Brain microvascular endothelial cell (primary cell): ENCODE measurements around the gene SLC44A1.

ENCODE experiments used
- DNase-seq: peaks from one replicate; pipeline ENCODE4 v3.0.0-alpha.2; 2020
- H3K27ac ChIP-seq: fragments of 250-450 bp; sonication (Bioruptor Pico); 2 replicates; pipeline ENCODE4 v1.5.1; 2020; ENCODE audit warnings: mild to moderate bottlenecking, moderate library complexity
- H3K27me3 ChIP-seq: fragments of 250-450 bp; sonication (Bioruptor Pico); replicated peaks from 2 replicates; pipeline ENCODE4 v1.5.1; 2020; ENCODE audit warnings: mild to moderate bottlenecking
- H3K36me3 ChIP-seq: fragments of 250-450 bp; sonication (Bioruptor Pico); replicated peaks from 2 replicates; pipeline ENCODE4 v1.5.1; 2020; ENCODE audit warnings: mild to moderate bottlenecking
- H3K4me3 ChIP-seq: 2 replicates; pipeline ENCODE4 v1.5.1; 2011; ENCODE audit warnings: low read depth, mild to moderate bottlenecking, control low read depth, low read length, moderate library complexity
- in situ Hi-C: cut with HindIII; loops from 2 replicates; pipeline ENCODE4 v1.10.0; 2017; ENCODE audit warnings: low sequenced_read_pairs, low pct_ligation_motif_present
- TF ChIP-seq, protein P1 (sequence below): IDR thresholded peaks from 2 replicates; pipeline ENCODE4 v1.5.1; 2011; ENCODE audit warnings: low read depth, mild to moderate bottlenecking, moderate library complexity, low read length, control low read depth, inconsistent platforms; ENCODE audit errors: missing control alignments

The SLC44A1 gene

DNA sequence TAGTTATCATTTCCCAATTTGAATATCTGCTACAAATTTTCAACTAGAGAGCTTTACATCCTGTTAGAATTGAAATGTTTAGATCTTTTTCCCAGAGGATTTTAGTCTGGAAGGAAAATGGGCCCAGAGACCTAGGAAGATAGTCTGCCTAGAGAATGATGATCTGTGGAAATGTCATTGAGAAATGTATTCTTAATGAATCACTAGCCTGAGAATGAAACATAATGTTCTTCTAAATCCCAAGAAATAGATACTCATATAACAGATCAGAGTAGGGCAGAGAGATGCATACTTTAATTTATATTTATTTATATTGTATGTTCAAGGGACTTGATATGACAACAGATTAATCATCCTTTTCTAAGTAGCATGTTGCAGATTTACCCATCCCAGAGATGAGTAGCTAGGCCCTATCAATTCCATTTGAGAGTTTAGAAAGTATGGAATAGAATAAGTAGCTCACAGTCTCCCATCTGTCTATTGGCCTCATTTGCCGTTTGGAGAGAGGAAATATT is 25.1 kb upstream of the SLC44A1 start:
- Histone ChIP-seq H3K27ac (no peak overlapping the region), H3K27me3 (no peaks in the 10 kb centered on the region), H3K4me3 (no peak overlapping the region), H3K36me3 (no peaks in the 10 kb centered on the region)
- DNase-seq = no peak
- TF ChIP-seq, protein P1, sequence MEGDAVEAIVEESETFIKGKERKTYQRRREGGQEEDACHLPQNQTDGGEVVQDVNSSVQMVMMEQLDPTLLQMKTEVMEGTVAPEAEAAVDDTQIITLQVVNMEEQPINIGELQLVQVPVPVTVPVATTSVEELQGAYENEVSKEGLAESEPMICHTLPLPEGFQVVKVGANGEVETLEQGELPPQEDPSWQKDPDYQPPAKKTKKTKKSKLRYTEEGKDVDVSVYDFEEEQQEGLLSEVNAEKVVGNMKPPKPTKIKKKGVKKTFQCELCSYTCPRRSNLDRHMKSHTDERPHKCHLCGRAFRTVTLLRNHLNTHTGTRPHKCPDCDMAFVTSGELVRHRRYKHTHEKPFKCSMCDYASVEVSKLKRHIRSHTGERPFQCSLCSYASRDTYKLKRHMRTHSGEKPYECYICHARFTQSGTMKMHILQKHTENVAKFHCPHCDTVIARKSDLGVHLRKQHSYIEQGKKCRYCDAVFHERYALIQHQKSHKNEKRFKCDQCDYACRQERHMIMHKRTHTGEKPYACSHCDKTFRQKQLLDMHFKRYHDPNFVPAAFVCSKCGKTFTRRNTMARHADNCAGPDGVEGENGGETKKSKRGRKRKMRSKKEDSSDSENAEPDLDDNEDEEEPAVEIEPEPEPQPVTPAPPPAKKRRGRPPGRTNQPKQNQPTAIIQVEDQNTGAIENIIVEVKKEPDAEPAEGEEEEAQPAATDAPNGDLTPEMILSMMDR = no peak
- in situ Hi-C loops = no loop called here

DNA sequence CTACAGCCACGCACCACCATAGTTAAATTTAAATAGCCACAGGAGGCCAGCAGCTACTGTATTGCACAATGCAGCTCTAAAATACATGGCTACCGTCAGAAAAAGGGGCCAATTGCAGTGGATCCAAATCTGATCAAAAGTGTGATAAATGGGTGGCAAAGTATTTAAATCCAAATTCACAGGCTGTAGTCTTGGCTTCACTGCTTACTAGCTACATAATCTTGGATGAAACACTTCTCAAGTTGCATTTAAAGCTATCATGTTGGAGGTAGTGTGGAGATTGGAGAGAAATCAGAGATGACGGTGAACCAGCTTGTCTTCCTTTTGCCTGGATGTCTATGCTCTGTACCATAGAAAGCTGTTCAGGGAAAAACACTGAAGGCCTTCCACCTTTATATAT is 24.0 kb upstream of the SLC44A1 start:
- in situ Hi-C loops = no loop called here
- no peak overlapping the region for H3K27ac ChIP-seq
- H3K4me3 ChIP-seq = no peak overlapping the region
- no peaks in the 10 kb centered on the region for H3K27me3 ChIP-seq
- TF ChIP-seq, protein P1 = no peak
- no peaks in the 10 kb centered on the region for H3K36me3 ChIP-seq
- DNase-seq = no peak

DNA sequence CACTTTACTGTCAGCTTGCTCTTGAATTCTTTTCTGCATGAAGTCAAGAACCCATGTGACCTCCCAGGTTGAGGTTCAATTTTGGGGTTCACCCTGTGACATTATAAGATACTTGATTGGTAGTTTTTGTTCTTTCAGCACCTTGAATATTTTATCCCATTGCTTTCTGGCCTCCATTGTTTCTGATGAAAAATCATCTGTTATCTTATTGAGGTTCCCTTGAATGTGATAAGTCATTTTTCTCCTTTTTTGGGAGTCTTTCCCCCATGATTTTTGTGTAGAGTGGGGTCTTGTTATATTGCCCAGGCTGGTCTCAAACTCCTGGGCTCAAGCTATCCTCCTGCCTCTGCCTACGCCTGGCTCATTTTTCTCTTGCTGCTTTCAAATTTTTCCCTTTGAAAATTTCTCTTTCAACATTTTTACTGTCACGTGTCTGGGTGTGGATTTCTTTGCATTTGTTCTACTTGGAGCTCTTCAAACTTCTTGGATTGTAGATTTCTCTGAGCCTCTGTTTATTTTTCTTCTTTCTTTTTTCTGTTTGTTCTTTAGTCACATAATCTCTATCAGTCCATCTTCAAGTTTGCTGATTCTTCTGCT is 20.8 kb upstream of the SLC44A1 start:
- H3K27ac ChIP-seq = no peak overlapping the region
- no peak for DNase-seq
- no peaks in the 10 kb centered on the region for H3K36me3 ChIP-seq
- in situ Hi-C loops = no loop called here
- no peak overlapping the region for H3K4me3 ChIP-seq
- TF ChIP-seq, protein P1 = no peak
- H3K27me3 ChIP-seq = no peaks in the 10 kb centered on the region

DNA sequence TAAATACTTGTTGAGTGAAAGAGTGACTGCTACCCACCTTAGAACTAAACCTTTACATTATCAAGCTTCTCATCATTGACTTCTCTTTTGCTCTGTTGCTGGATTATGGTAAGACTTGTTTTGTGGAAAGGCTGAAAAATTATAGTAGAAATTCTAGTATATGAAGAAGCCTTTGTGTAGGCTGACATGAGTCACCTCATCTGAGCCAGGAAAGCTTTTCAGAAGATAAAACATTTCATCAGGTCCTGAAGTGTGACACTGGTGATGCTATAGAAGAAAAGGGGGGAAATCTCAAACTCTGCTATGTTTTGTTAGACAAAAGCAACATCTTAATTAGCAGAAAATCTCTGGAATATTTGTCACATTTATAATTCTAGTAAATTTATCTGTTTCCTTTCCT is 18.4 kb upstream of the SLC44A1 start:
- TF ChIP-seq, protein P1 = no peak
- no peaks in the 10 kb centered on the region for H3K27me3 ChIP-seq
- in situ Hi-C loops = no loop called here
- H3K4me3 ChIP-seq = no peak overlapping the region
- no peak overlapping the region for H3K27ac ChIP-seq
- no peaks in the 10 kb centered on the region for H3K36me3 ChIP-seq
- no peak for DNase-seq

DNA sequence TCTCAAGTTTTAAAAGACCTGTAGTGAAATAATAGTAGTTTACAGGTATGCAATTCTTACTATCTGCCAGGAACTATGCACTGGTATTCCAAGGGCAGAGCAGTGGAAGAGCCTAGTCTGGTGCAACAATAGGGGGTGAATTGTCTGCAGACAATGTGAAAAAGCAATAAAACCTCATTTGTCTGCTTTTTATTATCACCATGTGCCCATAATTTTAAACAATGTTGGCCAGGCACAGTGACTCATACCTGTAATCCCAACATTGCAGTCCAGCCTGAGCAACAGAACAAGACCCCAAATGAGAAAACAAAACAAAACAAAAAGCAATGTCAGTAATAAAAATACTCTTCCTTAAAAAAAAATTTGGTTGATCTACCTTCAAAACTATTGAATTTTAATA is 12.2 kb upstream of the SLC44A1 start:
- no peak overlapping the region for H3K27ac ChIP-seq
- DNase-seq = no peak
- no peaks in the 10 kb centered on the region for H3K27me3 ChIP-seq
- no peak overlapping the region for H3K4me3 ChIP-seq
- in situ Hi-C loops = no loop called here
- no peaks in the 10 kb centered on the region for H3K36me3 ChIP-seq
- TF ChIP-seq, protein P1 = no peak

DNA sequence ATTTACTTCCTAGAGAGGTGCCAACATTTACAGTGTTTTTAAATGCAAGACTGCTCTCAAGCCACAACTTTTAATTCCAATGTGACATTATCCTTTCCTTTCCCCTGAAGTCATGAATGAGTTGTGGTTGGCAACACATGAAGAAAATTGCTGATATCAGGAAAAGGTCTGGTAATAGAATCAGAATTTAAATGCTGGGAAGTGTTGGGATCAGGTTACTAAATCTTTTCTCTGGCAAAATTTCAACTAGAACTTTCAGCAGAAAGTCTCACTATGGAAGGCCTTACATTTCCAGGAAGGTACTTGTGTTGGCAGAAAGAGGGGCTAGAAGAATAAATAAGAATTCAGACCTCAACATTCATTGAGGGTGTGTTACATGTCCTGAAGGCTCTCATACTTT is 10.6 kb upstream of the SLC44A1 start:
- in situ Hi-C loops = no loop called here
- Histone ChIP-seq H3K36me3 (no peaks in the 10 kb centered on the region), H3K27me3 (no peaks in the 10 kb centered on the region), H3K27ac (no peak overlapping the region), H3K4me3 (no peak overlapping the region)
- TF ChIP-seq, protein P1 = no peak
- no peak for DNase-seq
